Nephron progenitor cell (in vitro differentiated cells): ENCODE measurements around the gene MGLL.

ENCODE experiments used
- DNase-seq: peaks from one replicate; pipeline ENCODE4 v3.0.0; 2021
- H3K27ac Mint-ChIP-seq: 2 replicates; pipeline ENCODE4 v1.8.0; 2021; ENCODE audit warnings: mild to moderate bottlenecking, moderate library complexity, mixed read lengths
- H3K27me3 Mint-ChIP-seq: 2 replicates; pipeline ENCODE4 v1.8.0; 2021; ENCODE audit warnings: mild to moderate bottlenecking, low read depth, mixed read lengths; ENCODE audit not compliant: poor library complexity
- H3K36me3 Mint-ChIP-seq: 2 replicates; pipeline ENCODE4 v1.8.0; 2021; ENCODE audit warnings: low read depth, mixed read lengths
- H3K4me1 Mint-ChIP-seq: 2 replicates; pipeline ENCODE4 v1.8.0; 2021; ENCODE audit warnings: mixed read lengths
- H3K4me3 Mint-ChIP-seq: 2 replicates; pipeline ENCODE4 v1.8.0; 2021; ENCODE audit warnings: mild to moderate bottlenecking, moderate library complexity, mixed read lengths
- H3K9me3 Mint-ChIP-seq: 2 replicates; pipeline ENCODE4 v1.8.0; 2021; ENCODE audit warnings: mild to moderate bottlenecking, moderate library complexity, mixed read lengths
- TF ChIP-seq, protein P1 (sequence below): fragments of 200-600 bp; sonication (generic); IDR thresholded peaks from 2 replicates; pipeline ENCODE4 v1.5.0; 2021; ENCODE audit warnings: antibody characterized with exemption

The MGLL gene

DNA sequence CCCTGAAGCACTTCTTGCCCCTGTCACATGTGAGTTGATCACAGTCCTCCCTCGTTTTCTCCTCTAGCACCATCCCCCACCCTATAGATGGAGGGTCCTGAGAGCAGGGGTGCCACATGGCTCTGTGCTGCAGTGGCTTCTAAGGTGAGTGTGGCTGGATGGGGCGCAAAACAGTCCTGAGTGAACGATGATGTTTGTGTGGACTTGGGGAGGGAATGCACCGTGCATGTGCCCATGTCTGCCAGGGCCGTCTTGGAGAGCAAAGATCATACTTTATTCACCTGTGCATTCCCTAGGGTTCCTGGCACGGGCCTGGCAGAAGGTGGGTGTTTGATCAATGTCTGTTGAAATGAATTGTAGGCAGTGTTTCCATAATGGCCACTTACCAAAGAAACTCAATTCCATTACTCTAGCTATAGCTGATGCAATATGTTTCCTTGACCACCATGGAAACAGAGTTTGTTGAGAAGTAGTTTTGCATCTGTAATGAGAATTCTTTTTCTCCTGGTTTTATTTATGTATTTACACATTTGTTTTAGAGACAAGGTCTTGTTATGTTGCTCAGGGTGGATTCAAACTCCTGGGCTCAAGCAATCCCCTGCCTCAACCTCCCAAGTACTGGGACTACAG, 91.5 kb downstream of the MGLL start:
- no peak overlapping the region for H3K4me3 Mint-ChIP-seq
- H3K36me3 Mint-ChIP-seq: peaks cover 6% of the 10 kb centered on the region
- TF ChIP-seq, protein P1, sequence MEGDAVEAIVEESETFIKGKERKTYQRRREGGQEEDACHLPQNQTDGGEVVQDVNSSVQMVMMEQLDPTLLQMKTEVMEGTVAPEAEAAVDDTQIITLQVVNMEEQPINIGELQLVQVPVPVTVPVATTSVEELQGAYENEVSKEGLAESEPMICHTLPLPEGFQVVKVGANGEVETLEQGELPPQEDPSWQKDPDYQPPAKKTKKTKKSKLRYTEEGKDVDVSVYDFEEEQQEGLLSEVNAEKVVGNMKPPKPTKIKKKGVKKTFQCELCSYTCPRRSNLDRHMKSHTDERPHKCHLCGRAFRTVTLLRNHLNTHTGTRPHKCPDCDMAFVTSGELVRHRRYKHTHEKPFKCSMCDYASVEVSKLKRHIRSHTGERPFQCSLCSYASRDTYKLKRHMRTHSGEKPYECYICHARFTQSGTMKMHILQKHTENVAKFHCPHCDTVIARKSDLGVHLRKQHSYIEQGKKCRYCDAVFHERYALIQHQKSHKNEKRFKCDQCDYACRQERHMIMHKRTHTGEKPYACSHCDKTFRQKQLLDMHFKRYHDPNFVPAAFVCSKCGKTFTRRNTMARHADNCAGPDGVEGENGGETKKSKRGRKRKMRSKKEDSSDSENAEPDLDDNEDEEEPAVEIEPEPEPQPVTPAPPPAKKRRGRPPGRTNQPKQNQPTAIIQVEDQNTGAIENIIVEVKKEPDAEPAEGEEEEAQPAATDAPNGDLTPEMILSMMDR: no peak
- H3K27ac Mint-ChIP-seq: no peak overlapping the region
- peaks cover 2% of the 10 kb centered on the region for H3K27me3 Mint-ChIP-seq
- no peak for DNase-seq
- H3K4me1 Mint-ChIP-seq: peaks cover 57% of the 10 kb centered on the region
- H3K9me3 Mint-ChIP-seq: peaks cover 11% of the 10 kb centered on the region

DNA sequence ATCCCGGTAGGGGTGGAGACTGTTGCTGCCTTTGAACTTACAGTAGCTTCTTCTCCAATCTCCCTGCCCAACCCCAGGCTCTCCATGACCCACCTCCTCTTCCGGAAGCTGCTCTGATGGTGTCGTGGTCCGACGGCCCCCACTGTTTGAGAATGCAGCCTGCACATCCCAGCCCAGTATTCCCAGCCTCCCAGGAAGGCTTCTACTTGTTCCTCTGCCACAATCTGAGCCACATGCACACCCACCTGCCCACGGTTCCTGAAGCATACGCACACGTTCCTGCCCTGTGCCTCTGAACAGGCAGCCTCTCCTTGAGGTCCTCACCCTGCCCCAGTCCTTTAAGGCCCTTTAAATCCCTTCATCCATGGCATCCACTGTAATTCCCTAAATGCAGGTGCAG, 92.1 kb downstream of the MGLL start:
- no peak overlapping the region for H3K4me3 Mint-ChIP-seq
- peaks cover 51% of the 10 kb centered on the region for H3K4me1 Mint-ChIP-seq
- DNase-seq: no peak
- H3K27ac Mint-ChIP-seq: no peak overlapping the region
- peaks cover 12% of the 10 kb centered on the region for H3K36me3 Mint-ChIP-seq
- TF ChIP-seq, protein P1: no peak
- H3K9me3 Mint-ChIP-seq: peaks cover 17% of the 10 kb centered on the region
- peaks cover 2% of the 10 kb centered on the region for H3K27me3 Mint-ChIP-seq

DNA sequence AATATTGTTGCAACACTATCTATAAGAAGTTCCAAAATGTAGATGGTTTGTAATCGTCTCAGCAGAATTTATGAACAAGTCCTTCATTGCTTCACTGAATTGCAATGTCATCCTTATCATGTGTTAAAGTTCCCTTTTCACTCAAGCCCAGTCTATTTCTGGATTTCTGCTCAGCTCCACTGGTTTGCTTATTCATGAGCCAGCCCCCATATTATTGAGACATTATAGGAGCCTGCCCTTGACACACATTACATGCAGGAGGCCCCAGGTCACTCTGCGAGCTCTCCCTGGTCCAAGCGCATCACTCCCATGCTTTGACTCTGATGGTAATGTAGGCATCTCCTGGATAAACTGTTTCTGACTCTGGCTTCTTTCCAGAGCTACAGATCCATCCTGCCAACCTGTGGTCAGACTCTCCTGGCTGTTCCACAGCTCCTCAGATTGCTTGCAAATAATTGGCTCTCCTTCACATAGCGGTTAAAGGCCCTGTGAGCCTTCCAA, 92.7 kb downstream of the MGLL start:
- DNase-seq: no peak
- H3K4me3 Mint-ChIP-seq: no peak overlapping the region
- peaks cover 2% of the 10 kb centered on the region for H3K27me3 Mint-ChIP-seq
- H3K9me3 Mint-ChIP-seq: peaks cover 22% of the 10 kb centered on the region
- H3K4me1 Mint-ChIP-seq: peaks cover 46% of the 10 kb centered on the region
- no peak overlapping the region for H3K27ac Mint-ChIP-seq
- H3K36me3 Mint-ChIP-seq: peaks cover 15% of the 10 kb centered on the region
- TF ChIP-seq, protein P1: no peak

DNA sequence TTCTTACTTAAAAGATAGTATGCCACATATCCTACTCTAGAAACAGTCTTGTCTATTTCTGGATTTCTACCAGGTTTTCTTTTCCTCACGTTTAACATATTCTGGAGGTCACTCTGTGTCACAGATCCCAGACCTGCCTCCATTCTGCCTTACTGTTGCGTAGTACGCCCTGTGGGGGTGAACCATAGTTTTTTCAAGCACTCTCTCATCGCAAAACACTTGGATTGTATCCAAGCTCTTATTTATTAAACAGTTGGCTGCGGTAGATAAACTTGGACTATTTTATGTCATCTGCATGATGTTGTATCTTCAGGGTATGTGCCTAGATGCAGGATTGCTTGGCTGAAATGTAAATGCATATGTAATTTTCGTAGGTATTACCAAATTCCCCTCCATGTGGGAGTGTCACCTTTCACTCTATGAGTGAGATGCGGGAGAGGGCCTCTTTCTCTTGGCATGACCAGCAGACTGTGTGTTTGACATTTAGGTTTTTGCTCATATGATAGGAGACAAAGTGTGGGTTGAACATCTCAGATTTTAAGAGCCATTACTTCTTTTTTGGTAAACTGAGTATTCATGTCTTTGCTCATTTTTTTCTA, 93.8 kb downstream of the MGLL start:
- Mint-ChIP-seq H3K36me3 (peaks cover 15% of the 10 kb centered on the region), H3K4me3 (no peak overlapping the region), H3K9me3 (peaks cover 33% of the 10 kb centered on the region), H3K27ac (no peak overlapping the region), H3K4me1 (peaks cover 37% of the 10 kb centered on the region), H3K27me3 (peaks cover 2% of the 10 kb centered on the region)
- no peak for DNase-seq
- TF ChIP-seq, protein P1: no peak

DNA sequence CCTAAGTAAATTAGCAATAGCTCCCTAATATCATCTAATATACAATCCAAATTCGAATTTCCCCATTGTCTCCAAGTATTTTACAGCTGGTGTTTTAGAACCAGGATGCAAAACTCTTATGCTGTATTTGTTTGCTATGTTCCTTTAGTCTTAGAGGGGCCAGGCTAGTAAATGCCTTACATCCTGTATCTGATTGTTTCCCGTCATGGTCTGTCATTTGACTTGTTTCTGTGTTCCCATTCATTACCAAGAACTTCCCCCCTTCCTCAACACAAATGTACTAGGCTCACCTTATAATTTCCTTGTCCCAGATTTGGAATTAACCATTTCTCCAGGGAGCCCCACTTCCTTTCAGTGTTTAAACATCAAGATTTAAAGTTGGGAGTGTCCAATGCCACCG, 95.4 kb downstream of the MGLL start:
- Mint-ChIP-seq H3K4me1 (peaks cover 39% of the 10 kb centered on the region), H3K36me3 (peaks cover 15% of the 10 kb centered on the region), H3K4me3 (no peak overlapping the region), H3K9me3 (peaks cover 33% of the 10 kb centered on the region), H3K27ac (no peak overlapping the region), H3K27me3 (peaks cover 2% of the 10 kb centered on the region)
- DNase-seq: no peak
- TF ChIP-seq, protein P1: no peak
